ENCODE results near the gene ZGPAT. TPM values are rescaled to one million over a fixed set of nuclear protein-coding genes. Genes with fewer than 3 reads are reported as not detected.

The ZGPAT gene
- total RNA-seq, 1 experiment from 2014 or later = 69.3 TPM

DNA sequence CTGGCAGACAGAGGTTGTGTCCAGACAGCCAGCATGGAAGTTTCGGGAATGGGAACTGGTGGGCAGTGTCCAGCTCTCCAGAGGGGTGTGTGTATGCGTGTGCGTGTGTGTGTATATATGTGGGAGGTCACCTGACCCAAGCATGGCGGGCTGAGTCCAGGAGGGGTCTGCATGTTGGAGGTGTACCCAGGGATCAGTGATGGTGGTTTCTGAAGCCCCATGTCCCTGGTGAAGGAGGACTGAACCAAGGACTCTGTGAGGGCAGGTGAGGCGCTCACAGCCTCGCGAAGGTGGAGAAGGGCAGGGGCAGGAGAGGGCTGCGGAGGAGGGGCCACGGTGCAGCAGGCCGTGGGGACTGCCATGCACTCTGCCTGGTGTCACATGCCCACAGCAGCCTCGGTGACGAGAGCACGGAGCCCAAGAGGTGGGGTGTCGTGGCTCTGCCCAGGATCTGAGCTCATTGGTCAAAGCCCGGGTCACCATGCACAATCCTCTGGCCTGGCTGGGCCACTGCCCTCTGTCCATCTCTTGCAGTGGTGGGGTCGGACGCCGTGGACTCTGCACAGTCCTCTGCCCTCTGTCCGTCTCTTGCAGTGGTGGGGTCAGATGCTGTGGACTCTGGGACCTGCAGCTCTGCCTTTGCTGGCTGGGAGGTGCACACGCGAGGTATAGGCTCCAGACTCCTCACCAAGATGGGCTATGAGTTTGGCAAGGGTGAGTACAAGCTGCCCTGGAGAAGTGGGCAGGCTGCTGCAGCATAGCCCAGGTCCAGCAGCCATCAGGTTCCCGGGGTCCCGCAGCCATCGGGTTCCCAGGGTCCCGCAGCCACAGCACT is 26.5 kb downstream of the ZGPAT start:
- H3K36me3 Mint-ChIP-seq (ENCODE audit: insufficient read depth, unreplicated experiment) = peaks cover 42% of the 10 kb centered on the region
- TF ChIP-seq, protein P1, sequence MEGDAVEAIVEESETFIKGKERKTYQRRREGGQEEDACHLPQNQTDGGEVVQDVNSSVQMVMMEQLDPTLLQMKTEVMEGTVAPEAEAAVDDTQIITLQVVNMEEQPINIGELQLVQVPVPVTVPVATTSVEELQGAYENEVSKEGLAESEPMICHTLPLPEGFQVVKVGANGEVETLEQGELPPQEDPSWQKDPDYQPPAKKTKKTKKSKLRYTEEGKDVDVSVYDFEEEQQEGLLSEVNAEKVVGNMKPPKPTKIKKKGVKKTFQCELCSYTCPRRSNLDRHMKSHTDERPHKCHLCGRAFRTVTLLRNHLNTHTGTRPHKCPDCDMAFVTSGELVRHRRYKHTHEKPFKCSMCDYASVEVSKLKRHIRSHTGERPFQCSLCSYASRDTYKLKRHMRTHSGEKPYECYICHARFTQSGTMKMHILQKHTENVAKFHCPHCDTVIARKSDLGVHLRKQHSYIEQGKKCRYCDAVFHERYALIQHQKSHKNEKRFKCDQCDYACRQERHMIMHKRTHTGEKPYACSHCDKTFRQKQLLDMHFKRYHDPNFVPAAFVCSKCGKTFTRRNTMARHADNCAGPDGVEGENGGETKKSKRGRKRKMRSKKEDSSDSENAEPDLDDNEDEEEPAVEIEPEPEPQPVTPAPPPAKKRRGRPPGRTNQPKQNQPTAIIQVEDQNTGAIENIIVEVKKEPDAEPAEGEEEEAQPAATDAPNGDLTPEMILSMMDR (IDR thresholded peaks at IDR 0.05; ENCODE audit: insufficient read depth in 1 of 2, low read depth in 1 of 2, low read length in 1 of 2, severe bottlenecking in 1 of 2, unreplicated experiment in 1 of 2) = no peak
- H3K4me1 Mint-ChIP-seq (ENCODE audit: low read depth, unreplicated experiment) = peaks cover 7% of the 10 kb centered on the region
- no peaks in the 10 kb centered on the region for H3K27me3 Mint-ChIP-seq (ENCODE audit: insufficient read depth, unreplicated experiment)
- Histone ChIP-seq H3K36me3 (ENCODE audit: control insufficient read depth, insufficient read depth, low read length) (peaks cover 15% of the 10 kb centered on the region), H3K4me3 (ENCODE audit: low read depth, low read length) (no peak overlapping the region), H3K9me3 (no peaks in the 10 kb centered on the region), H3K4me1 (peaks cover 13% of the 10 kb centered on the region), H3K27me3 (replicated peaks; ENCODE audit: control insufficient read depth, insufficient read depth, low read length) (no peaks in the 10 kb centered on the region)
- intact Hi-C loops (cut with micrococcal nuclease; ENCODE audit: unreplicated experiment) = no loop called here
- peak overlapping the region; percentile 21 for H3K27ac Mint-ChIP-seq (ENCODE audit: unreplicated experiment)
- ChIA-PET POLR2A (interaction anchor here (0.5 kb wide), 1 partner anchor 124 kb away, joined by 3 read pairs; no protein-coding TSS in a partner anchor), CTCF (no interaction called here)
- no peaks in the 10 kb centered on the region for H3K9me3 Mint-ChIP-seq (ENCODE audit: unreplicated experiment)
- no peak overlapping the region for H3K4me3 Mint-ChIP-seq (ENCODE audit: unreplicated experiment)
- TSS peak; percentile 17 for BruUV-seq (replicated peaks)
- DNase-seq = no peak

DNA sequence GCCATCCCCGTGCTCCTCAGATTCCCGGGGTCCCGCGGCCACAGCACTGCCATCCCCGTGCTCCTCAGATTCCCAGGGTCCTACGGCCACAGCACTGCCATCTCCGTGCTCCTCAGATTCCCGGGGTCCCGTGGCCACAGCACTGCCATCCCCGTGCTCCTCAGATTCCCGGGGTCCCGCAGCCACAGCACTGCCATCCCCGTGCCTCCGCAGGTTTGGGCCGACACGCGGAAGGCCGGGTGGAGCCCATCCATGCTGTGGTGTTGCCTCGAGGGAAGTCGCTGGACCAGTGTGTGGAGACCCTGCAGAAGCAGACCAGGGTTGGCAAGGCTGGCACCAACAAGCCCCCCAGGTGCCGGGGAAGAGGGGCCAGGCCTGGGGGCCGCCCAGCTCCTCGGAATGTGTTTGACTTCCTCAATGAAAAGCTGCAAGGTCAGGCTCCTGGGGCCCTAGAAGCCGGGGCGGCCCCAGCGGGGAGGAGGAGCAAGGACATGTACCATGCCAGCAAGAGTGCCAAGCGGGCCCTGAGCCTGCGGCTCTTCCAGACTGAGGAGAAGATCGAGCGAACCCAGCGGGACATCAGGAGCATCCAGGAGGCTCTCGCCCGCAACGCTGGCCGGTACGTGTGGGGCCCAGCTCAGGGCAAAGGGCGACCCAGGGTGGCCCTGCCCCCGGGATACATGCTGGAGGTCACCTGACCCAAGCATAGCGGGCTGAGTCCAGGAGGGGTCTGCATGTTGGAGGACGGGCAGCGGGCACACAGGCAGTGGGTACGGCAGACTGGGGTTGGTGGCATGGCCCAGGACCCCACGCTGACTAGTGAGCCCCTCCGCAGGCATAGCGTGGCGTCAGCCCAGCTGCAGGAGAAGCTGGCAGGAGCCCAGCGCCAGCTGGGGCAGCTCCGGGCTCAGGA is 27.4 kb downstream of the ZGPAT start:
- TSS peak; percentile 63 for BruUV-seq (replicated peaks)
- Mint-ChIP-seq H3K9me3 (ENCODE audit: unreplicated experiment) (no peaks in the 10 kb centered on the region), H3K4me3 (ENCODE audit: unreplicated experiment) (no peak overlapping the region), H3K4me1 (ENCODE audit: low read depth, unreplicated experiment) (peaks cover 7% of the 10 kb centered on the region), H3K27ac (ENCODE audit: unreplicated experiment) (peak overlapping the region; percentile 32), H3K36me3 (ENCODE audit: insufficient read depth, unreplicated experiment) (peaks cover 42% of the 10 kb centered on the region), H3K27me3 (ENCODE audit: insufficient read depth, unreplicated experiment) (no peaks in the 10 kb centered on the region)
- Histone ChIP-seq H3K9me3 (no peaks in the 10 kb centered on the region), H3K36me3 (ENCODE audit: control insufficient read depth, insufficient read depth, low read length) (peaks cover 15% of the 10 kb centered on the region), H3K4me1 (peaks cover 13% of the 10 kb centered on the region), H3K27me3 (replicated peaks; ENCODE audit: control insufficient read depth, insufficient read depth, low read length) (no peaks in the 10 kb centered on the region), H3K4me3 (ENCODE audit: low read depth, low read length) (no peak overlapping the region)
- no peak for DNase-seq
- ChIA-PET CTCF (no interaction called here), POLR2A (no interaction called here)
- intact Hi-C loops (cut with micrococcal nuclease; ENCODE audit: unreplicated experiment) = no loop called here
- TF ChIP-seq, protein P1 (IDR thresholded peaks at IDR 0.05; ENCODE audit: insufficient read depth in 1 of 2, low read depth in 1 of 2, low read length in 1 of 2, severe bottlenecking in 1 of 2, unreplicated experiment in 1 of 2) = no peak

Measured in Caco-2 (cell line).